Fibroblast of mammary gland (primary cell): ENCODE results near the gene DDX31.

Experiments
- DNase-seq: peaks from one replicate; pipeline ENCODE4 v3.0.0-alpha.2; 2010; ENCODE audit warnings: low read depth
- H3K4me3 ChIP-seq: 2 replicates; pipeline ENCODE4 v1.5.1; 2011; ENCODE audit warnings: low read depth, mild to moderate bottlenecking, low read length, moderate library complexity; ENCODE audit not compliant: control insufficient read depth
- CTCF ChIP-seq: conservative IDR thresholded peaks from 2 replicates; pipeline ENCODE4 v1.5.1; 2011; ENCODE audit warnings: low read depth, low read length, inconsistent platforms; ENCODE audit not compliant: control insufficient read depth, insufficient read depth

DDX31 gene

GRCh38 chr9:132557159-132557558, 112.6 kb downstream of the DDX31 start:
- DNase-seq: no peak
- TF ChIP-seq CTCF: no peak
- H3K4me3 ChIP-seq: no peak overlapping the region

- H3K4me3 ChIP-seq: no peak overlapping the region
- no peak for DNase-seq
- no peak for TF ChIP-seq CTCF
Observed at GRCh38 chr9:132556714-132557113, 113.1 kb downstream of the DDX31 start.

DNA sequence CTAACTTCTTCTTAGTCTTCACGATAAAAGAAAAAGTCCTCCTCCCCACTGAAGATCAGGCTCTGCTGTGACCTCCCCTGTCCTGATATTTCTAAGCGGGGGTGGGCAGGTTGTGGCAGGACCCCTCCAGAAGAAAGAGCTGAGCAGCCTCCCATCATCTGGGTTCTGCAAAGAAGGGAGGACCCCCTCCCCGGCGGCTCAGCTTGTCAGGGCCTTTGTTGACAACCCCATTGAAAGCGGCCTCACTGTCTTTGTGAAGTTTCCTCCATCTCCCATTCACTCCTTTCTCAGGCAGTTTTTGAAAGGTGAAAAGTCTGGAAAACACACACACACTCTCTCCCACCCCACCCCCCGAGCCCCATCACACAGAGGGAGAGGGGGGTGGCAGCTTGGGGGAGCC, 113.5 kb downstream of the DDX31 start:
- DNase-seq: no peak
- no peak overlapping the region for H3K4me3 ChIP-seq
- no peak for TF ChIP-seq CTCF

- no peak for DNase-seq
Observed at GRCh38 chr9:132555528-132555927, 114.3 kb downstream of the DDX31 start.

GRCh38 chr9:132554755-132555154, 115.0 kb downstream of the DDX31 start:
- DNase-seq: no peak
- no peak for TF ChIP-seq CTCF
- H3K4me3 ChIP-seq: no peak overlapping the region

More at GRCh38 chr9:132555528-132555927, 114.3 kb downstream of the DDX31 start:
- no peak for TF ChIP-seq CTCF
- no peak overlapping the region for H3K4me3 ChIP-seq

- H3K4me3 ChIP-seq: no peak overlapping the region
- no peak for DNase-seq
- no peak for TF ChIP-seq CTCF
Observed at GRCh38 chr9:132552041-132552440, 117.7 kb downstream of the DDX31 start.

DNA sequence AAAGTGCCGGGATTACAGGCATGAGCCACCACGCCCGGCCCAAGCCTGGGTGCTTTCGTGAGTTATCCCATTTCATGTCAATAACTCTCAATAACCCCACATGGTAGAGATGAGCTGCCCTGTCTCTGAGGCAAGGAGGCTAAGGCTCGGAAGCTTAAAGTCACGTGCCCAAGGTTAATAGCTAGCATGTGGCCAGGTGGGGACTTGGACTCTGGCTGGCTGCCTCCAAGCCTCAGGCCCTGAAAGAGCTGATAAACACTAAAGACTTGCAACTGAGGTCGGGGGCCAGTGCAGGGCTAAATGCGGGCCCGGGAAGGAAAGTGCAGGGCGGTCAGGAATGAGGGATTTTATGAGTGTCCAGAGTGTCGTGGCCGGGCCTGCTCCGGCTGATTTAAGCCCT, 118.2 kb downstream of the DDX31 start:
- no peak for TF ChIP-seq CTCF
- no peak overlapping the region for H3K4me3 ChIP-seq
- no peak for DNase-seq
